ENCODE measurements around the gene TROAP.
"Not testable (repeated sequence)": the region's sequence is repeated elsewhere in the genome, so short reads cannot be mapped to it uniquely, and the experiment has no call there.

TROAP gene

DNA sequence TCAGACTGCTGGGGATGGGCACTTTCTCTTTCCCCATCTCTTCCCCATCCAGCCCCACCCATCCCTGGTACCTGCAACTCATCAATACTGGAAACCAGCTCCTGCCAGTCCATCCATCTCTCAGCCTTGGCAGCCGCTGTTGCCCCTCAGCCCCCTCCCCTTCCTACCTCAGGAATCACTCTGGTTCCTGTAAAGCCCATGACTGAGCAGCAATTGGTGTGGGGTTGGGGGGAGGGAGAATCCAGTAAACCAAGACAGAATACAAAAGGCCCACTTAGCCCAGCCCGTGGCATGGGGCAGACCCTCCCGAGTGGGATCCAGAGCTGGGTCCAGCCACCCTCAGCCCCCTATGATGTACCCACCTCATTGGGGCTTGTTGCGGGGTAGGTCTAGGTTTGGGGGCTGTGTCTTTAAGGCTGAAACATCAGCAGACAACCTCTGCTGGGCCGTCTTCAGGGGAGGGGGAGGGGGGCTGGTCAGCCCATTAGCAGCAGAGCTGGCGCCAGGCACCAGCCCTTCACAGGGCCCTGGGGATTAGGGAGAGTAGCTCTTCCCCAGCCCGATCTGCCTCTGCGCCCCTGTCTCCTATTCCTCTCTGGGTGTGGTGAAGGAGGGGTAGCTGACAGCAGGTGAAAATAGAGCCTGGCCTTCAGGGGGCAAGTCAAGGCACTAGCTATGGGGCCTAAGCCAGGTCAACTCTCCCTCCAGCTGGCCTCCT lies 28.8 kb upstream of the TROAP start:
- in situ Hi-C loops (cut with HindIII; ENCODE audit: low sequenced_read_pairs) = no loop called here

DNA sequence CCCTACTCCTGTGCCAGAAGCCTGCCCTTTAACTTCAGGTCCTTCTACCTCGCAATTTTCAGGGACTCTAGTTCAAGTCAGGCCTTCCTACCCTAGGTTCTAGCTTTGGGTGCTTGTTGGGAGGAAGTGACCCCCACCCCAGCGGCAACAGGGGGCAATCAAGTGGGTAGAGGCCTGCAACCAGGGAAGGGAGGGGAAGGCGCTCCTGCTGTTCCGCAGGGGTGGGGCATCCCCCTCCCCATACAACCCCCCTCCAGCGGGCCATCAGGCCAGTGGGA lies 28.3 kb upstream of the TROAP start:
- in situ Hi-C loops (cut with HindIII; ENCODE audit: low sequenced_read_pairs) = no loop called here

DNA sequence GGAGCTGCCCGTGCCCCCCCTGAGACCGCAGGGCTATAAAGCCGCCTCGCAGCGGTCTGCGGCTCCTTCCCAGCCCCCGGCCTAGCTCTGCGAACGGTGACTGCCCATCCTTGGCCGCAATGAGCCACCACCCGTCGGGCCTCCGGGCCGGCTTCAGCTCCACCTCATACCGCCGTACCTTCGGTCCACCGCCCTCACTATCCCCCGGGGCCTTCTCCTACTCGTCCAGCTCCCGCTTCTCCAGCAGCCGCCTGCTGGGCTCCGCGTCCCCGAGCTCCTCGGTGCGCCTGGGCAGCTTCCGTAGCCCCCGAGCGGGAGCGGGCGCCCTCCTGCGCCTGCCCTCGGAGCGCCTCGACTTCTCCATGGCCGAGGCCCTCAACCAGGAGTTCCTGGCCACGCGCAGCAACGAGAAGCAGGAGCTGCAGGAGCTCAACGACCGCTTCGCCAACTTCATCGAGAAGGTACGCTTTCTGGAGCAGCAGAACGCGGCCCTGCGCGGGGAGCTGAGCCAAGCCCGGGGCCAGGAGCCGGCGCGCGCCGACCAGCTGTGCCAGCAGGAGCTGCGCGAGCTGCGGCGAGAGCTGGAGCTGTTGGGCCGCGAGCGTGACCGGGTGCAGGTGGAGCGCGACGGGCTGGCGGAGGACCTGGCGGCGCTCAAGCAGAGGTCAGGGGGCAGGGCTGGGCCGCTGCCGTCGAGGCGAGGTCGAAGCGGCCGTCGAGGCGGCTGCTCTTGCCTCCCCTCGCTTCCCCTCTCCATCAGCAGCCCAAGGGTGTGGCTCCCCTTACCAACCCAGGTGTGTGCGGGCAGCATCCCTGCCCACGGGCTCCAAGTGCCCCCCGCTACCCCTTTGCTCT lies 27.7 kb upstream of the TROAP start, which contains the start of gene PRPH:
PRPH (plus strand) TSS at position 66 of the 855 bp plus-strand sequence; CDS start at position 120, 54 bp downstream.
- in situ Hi-C loops (cut with HindIII; ENCODE audit: low sequenced_read_pairs) = no loop called here

DNA sequence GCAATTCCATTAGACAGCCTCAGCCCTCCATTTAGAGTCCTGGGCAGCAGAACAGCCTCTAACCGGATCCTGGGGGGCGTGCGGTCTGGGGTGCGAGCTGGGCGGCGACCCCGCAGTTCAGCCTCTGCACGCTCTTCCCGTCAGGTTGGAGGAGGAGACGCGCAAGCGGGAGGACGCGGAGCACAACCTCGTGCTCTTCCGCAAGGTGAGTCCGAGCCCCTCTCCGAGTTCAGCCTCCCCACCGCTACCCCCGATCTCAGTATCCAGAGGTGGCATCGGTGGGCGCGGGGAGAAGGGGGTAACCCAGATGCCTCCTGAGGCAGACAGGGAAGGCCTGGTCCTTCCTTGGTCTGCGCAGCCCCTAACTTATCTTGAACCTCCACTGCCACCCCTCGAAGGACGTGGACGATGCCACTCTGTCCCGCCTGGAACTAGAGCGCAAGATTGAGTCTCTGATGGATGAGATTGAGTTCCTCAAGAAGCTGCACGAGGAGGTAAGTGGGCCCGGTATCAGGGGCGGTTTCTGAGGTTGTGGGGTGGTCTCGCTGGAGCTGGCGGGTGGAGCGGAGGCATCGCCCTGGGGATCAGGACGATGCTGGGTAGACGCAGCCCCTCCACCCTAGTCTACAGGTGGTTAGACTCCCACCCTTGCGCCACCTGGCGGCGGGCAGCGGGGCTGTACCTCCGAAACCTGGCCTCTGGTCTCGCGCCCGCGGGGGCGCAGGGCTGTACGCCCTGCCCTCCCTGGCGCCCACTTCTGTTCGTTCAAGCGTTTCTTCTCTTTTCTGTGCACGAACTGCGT lies 26.8 kb upstream of the TROAP start:
- in situ Hi-C loops (cut with HindIII; ENCODE audit: low sequenced_read_pairs) = no loop called here

GRCh38 chr12:49296836-49297694 lies 26.0 kb upstream of the TROAP start:
- in situ Hi-C loops (cut with HindIII; ENCODE audit: low sequenced_read_pairs) = no loop called here

- in situ Hi-C loops (cut with HindIII; ENCODE audit: low sequenced_read_pairs) = no loop called here
Measured at GRCh38 chr12:49297695-49298060, 25.4 kb upstream of the TROAP start.

DNA sequence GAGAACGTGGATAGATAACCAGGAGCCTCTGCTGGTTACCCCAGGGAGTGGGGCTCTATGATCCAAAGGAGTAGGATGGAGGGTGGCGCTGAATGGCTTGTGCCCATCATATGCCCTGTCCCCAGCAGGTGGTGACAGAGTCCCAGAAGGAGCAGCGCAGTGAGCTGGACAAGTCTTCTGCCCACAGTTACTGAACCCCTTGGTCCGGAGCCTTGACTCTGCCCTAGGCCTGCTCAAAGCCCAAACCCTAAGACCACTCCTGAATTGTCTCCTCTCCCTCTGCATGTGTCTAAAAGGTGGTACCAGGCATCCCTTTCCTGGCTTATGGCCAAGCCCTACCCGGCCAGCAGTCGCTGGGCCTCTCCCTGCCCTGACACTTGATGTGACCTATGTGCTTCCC lies 24.9 kb upstream of the TROAP start:
- in situ Hi-C loops (cut with HindIII; ENCODE audit: low sequenced_read_pairs) = no loop called here

- in situ Hi-C loops (cut with HindIII; ENCODE audit: low sequenced_read_pairs) = no loop called here
Measured at GRCh38 chr12:49301760-49302159, 21.3 kb upstream of the TROAP start.

DNA sequence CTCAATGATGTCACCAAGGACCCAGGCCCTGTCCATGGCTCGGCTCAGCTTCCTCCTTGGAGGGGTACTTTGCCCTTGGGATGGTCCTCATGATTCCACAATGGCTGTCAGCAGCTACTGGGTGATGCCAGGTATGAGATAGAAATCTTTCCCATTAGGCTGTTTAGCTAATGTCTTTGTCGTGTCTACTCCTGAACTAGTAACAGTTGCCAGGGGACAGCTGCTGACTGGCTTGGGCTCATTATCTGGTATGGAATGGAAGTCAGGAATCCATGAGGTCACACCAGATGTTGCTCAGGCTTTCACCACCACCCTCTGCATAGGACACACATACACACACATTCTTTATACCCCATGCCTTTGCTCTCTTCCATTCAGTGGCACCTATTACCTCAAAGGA lies 18.9 kb upstream of the TROAP start:
- in situ Hi-C loops (cut with HindIII; ENCODE audit: low sequenced_read_pairs) = no loop called here

- in situ Hi-C loops (cut with HindIII; ENCODE audit: low sequenced_read_pairs) = no loop called here
Measured at GRCh38 chr12:49305762-49306510, 17.1 kb upstream of the TROAP start.

DNA sequence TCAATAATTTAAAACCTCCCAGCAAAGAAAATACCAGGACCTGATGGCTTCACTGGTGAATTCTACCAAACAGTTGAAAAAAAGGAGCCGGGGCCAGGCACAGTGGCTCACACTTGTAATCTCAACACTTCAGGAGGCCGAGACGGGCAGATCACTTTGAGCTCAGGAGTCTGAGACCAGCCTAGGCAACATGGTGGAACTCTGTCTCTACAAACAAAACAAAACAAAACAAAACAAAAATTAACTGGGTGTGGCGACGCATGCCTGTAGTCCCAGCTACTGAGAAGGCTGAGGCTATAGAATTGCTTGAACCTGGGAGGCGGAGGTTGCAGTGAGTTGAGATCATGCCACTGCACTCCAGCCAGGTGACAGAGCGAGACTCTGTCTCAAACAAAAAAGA lies 13.7 kb upstream of the TROAP start:
- in situ Hi-C loops (cut with HindIII; ENCODE audit: low sequenced_read_pairs) = no loop called here

- in situ Hi-C loops (cut with HindIII; ENCODE audit: low sequenced_read_pairs) = not testable (repeated sequence)
Measured at GRCh38 chr12:49310451-49311000, 12.5 kb upstream of the TROAP start.

GRCh38 chr12:49314811-49315210 lies 8.2 kb upstream of the TROAP start:
- in situ Hi-C loops (cut with HindIII; ENCODE audit: low sequenced_read_pairs) = loop anchor here (5.0 kb wide), 1 partner anchor 48 kb away; the partner anchor contains the start of gene TUBA1C

GRCh38 chr12:49317118-49317517 lies 5.9 kb upstream of the TROAP start:
- in situ Hi-C loops (cut with HindIII; ENCODE audit: low sequenced_read_pairs) = loop anchor here (5.0 kb wide), 1 partner anchor 50 kb away; the partner anchor contains the start of gene TUBA1C

- in situ Hi-C loops (cut with HindIII; ENCODE audit: low sequenced_read_pairs) = not testable (repeated sequence)
Measured at GRCh38 chr12:49320411-49321103, 2.5 kb upstream of the TROAP start.

- in situ Hi-C loops (cut with HindIII; ENCODE audit: low sequenced_read_pairs) = no loop called here
Measured at GRCh38 chr12:49322367-49322707, 718 bp upstream of the TROAP start.

GRCh38 chr12:49323524-49324097 lies 556 bp downstream of the TROAP start:
- in situ Hi-C loops (cut with HindIII; ENCODE audit: low sequenced_read_pairs) = no loop called here

- in situ Hi-C loops (cut with HindIII; ENCODE audit: low sequenced_read_pairs) = loop anchor here (5.0 kb wide), 2 partner anchors 42 to 87 kb away; partner anchors contain the start of gene SPATS2
Measured at GRCh38 chr12:49325606-49326005, 2.6 kb downstream of the TROAP start.

Data from endothelial cell of hepatic sinusoid (primary cell).